ENCODE data around the gene CDH5. TPM values are rescaled to one million over a fixed set of nuclear protein-coding genes. Genes with fewer than 3 reads are reported as not detected.
"Not testable (repeated sequence)": the region's sequence is repeated elsewhere in the genome, so short reads cannot be mapped to it uniquely, and the experiment has no call there.

CDH5 gene
- total RNA-seq, 1 donor from 2014 or later = 263 TPM

- DNase-seq (ENCODE audit: low read depth in 2 of 2) = no peak
Observed at GRCh38 chr16:66434619-66435430, 68.3 kb downstream of the CDH5 start.

- DNase-seq (ENCODE audit: low read depth in 2 of 2) = no peak
Observed at GRCh38 chr16:66435896-66436295, 69.4 kb downstream of the CDH5 start.

- DNase-seq (ENCODE audit: low read depth in 2 of 2) = no peak
Observed at GRCh38 chr16:66437391-66437945, 71.0 kb downstream of the CDH5 start.

- no peak for DNase-seq (ENCODE audit: low read depth in 2 of 2)
Observed at GRCh38 chr16:66438536-66438935, 72.0 kb downstream of the CDH5 start.

DNA sequence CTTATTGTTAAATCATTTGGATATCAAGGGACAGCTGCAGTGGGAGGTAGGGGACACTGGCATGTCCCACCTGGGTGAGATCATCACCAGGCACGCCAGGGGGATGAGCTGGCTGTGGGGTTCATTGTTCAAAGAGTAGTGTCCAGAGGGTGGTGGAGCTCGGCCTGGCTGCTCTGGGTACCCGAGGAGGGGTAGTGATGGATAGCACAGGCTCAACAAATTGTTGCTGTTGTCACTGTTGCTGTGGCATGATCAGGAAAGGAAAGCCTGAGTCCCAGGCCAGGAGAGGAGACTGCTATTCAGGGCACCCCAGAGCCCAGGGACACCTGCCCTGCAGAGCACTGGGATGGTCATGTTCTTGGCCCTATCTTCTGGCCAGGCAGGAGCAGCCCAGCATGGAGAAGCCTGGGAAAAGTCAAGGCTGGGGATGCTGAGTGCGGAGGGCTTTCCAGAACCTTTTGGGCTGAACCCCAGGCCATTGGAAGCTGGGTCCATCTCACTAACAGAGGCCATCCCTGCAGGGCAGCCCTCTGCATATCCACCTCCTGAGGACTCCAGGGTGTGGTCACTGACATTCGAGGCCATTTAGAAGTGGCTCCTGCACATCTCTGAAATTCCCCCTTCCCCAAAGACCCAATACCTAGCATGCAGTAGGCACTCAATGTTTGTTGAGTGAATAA, 72.7 kb downstream of the CDH5 start:
- no peak for DNase-seq (ENCODE audit: low read depth in 2 of 2)

DNA sequence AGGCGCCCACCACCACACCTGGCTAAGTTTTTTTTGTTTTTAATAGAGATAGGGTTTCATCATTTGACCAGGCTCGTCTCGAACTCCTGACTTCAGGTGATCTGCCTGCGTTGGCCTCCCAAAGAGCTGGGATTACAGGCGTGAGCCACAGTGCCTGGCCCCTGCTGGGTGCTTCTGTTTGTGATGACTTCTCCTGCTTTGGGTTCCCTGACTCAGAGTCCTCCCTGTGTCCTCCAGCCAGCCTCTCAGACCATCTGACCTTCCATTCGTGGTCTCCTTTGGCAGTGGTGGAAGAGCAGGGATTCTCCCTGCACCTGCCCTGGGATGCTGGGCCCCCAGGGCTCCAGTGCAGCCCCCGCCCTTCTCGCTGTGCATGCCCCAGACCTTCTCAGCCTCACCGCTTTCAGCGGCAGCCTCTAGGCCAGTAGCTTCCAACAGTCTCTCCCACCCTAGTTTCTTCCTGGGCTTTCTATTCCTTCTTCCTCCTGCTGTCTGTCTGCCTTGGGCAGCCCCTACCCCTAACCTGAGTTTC, 73.8 kb downstream of the CDH5 start:
- no peak for DNase-seq (ENCODE audit: low read depth in 2 of 2)

GRCh38 chr16:66440970-66441369, 74.5 kb downstream of the CDH5 start:
- no peak for DNase-seq (ENCODE audit: low read depth in 2 of 2)

DNA sequence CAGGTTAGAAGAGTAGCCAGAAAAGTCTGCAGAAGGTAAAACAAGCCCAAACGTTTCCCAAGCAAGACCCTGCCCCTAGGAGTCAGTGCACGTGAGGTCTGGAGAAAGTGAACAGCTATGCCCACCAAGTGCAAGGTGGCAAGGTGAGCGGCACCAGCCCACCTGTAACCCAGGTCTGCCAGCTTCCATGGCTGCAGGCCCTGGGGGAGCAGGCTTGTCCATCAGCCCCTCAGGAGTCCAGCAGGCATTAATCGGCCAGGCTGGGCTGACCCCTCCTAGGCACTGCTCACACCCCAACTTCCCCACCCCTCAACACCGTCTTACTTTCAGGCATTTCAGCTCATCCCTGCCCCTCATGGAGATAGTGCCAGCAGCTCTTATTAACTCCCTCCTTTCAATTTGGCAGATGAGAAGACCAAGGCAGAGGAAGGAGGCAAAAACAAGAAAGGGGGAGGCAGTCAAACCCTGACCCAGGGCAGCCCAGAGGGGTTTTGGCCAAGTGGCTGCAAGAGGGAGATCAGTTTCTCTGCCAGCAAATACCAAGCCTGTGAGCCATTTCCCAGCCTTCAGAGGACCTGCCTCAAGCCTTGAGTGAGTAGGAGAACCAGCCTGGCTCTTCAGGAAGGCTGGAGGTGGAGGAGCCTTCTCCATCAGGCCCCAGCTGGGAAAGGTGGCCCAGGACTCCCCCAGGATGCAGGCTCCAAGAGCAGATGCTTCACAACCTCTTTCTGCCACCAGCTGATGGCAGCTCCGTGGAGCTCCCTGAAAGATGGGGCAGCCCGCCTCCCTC, 75.3 kb downstream of the CDH5 start:
- DNase-seq (ENCODE audit: low read depth in 2 of 2) = no peak

DNA sequence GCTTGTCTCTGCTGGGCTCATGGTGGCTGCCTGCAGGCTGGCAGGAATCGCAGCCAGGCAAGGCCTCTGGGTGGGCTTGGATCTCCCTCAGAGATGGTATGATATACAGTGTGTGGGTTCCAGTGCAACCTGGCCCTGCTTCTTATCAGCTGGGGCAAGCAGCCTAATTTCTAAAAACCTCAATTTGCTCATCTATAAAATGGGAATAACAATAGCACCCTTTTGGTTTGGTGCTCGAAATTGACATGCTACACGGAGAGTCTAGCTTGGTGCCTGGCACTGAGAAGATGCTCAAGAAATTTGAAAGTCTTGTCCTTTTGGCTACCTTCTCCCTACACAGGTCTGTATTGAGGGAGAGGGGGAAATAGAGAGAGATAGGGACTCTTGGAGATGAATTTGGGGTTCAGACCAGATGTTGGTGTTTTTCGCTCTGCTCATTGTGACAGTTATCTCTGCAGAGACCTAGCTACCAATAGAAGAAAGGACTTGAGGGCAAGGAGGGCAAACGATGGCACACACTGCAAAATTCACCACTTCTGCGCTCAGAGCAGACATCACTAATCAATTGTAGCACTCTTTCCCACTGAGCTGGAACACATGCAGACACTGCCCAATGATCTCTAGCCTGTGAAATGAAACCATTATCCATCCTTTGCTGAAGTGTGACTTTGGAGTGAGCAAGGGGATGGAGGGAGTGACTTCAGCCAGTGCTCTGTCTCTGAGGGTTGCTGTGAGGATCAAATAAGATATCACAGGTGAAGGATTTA, 76.2 kb downstream of the CDH5 start:
- no peak for DNase-seq (ENCODE audit: low read depth in 2 of 2)

DNA sequence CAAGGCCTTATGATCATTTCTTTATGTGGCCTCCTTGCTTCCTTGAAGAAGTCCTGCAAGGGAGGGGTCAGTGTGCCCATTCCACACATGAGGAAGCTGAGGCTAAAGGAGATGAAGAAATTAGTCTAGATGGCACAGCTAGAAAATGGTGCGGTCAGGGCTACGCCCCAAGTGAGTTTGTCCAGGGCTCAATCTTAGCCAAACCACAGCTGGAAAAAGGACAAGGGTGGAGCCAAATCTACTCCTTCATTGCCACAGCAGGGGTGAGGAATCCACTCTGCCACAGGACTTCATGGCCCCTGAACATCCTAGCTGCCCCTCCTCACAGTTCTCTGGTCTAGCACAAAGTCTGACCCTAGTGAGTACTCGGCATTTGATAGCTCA, 76.8 kb downstream of the CDH5 start:
- DNase-seq (ENCODE audit: low read depth in 2 of 2) = no peak

- DNase-seq (ENCODE audit: low read depth in 2 of 2) = no peak
Observed at GRCh38 chr16:66444049-66444481, 77.6 kb downstream of the CDH5 start.

DNA sequence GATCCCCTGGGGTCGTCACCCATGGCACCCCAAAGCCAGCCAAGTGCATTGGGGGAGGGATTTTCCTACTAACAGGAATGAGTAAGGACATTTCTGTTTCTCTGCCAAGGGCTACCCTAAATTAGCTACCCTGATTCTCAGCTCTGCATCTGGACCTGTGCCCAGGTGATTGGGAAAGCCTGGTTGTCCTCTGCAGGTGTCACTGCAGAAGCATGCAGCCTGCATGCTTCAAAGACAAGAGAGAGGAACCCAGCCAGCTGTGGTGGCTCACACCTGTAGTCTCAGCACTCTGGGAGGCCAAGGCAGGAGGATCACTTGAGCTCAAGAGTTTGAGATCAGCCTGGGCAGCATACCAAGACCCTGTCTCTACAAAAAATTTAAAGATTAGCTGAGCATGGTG, 80.2 kb downstream of the CDH5 start:
- DNase-seq (ENCODE audit: low read depth in 2 of 2) = no peak

DNA sequence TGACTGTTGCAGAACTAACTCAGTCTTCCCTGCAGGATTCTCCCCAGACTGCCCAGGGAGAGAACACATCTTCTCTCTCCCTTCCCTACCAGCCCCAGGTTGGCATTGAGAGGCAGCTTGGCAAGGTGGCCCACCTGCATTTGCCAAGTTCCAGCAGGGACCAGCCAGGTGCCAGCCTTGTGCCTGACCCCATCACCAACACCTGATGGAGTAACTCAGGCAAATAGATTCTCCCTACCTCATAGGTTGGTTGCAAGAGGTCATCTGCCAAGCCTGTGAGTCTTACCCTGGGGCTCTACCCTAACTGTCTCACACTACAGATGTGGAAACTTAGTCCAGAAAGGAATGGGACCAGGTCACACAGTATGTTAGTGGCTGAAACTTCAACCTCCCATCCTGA, 81.0 kb downstream of the CDH5 start:
- DNase-seq (ENCODE audit: low read depth in 2 of 2) = no peak

- DNase-seq (ENCODE audit: low read depth in 2 of 2) = no peak
Observed at GRCh38 chr16:66451548-66451947, 85.1 kb downstream of the CDH5 start.

DNA sequence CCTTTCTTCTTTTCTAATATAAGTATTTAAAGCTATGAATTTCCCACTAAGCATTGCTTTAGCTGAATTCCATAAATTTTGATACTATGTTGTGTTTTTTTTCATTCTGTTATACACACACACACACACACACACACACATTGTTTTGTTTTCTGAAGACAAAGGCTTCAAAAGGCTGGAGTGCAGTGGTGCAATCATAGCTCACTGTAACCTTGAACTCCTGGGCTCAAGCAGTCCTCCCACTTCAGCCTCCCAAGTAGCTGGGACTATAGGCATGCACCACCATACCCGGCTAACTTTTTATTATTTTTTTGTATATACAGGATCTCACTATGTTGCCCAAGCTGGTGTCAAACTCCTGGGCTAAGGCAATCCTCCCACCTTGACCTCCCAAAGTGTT, 86.7 kb downstream of the CDH5 start:
- DNase-seq (ENCODE audit: low read depth in 2 of 2) = not testable (repeated sequence)

Other genes starting within 250 kb of the CDH5 start
- gene BEAN1, start 60.6 kb downstream of the CDH5 start, total RNA-seq = 0.39 and 0.51 TPM in 2 replicates
- 25.7 and 35.4 TPM in 2 replicates for gene TK2, start 183.4 kb downstream of the CDH5 start, total RNA-seq
- gene CKLF, start 185.9 kb downstream of the CDH5 start, total RNA-seq = 69.7 and 84.0 TPM in 2 replicates
- gene CMTM1, start 199.7 kb downstream of the CDH5 start, total RNA-seq = 1.9 and 2.1 TPM in 2 replicates
- not detected in 2 replicates for gene CMTM2, start 212.8 kb downstream of the CDH5 start, total RNA-seq
- gene CMTM3, start 238.0 kb downstream of the CDH5 start, total RNA-seq = 21.8 and 35.8 TPM in 2 replicates

Measured in dermis microvascular lymphatic vessel endothelial cell (primary cell).